ENCODE results near the gene STAT6. TPM values are rescaled to one million over a fixed set of nuclear protein-coding genes. Genes with fewer than 3 reads are reported as not detected.

The STAT6 gene
- total and polyA plus RNA-seq, 2 of the 8 experiments (the other 6 are each of a cell fraction or from before 2014, with no cell fraction given), result 32.9 to 38.7 TPM

- no peaks in the 10 kb centered on the region for H3K9me3 ChIP-seq (ENCODE audit: insufficient read depth in 2 of 2, low read depth in 1 of 2, low read length in 1 of 2)
- H4K8ac ChIP-seq (ENCODE audit: extremely low read depth, insufficient read depth, low read length), result no peak overlapping the region
- H3K4ac ChIP-seq (replicated peaks; ENCODE audit: insufficient read length, low read depth, low read length), result no peak overlapping the region
- no peak overlapping the region for H2AFZ ChIP-seq (ENCODE audit: low read length)
- no peak overlapping the region for H3K23ac ChIP-seq (ENCODE audit: insufficient read length)
- H4K20me1 ChIP-seq (replicated peaks in 1 of 2; ENCODE audit: control insufficient read depth in 1 of 2, insufficient read depth in 2 of 2, low read length in 2 of 2), result peaks cover 9 to 12% of the 10 kb centered on the region in 2 experiments
- no peak overlapping the region for H2BK5ac ChIP-seq (ENCODE audit: low read depth, low read length)
- no peak overlapping the region for H2AK5ac ChIP-seq (ENCODE audit: low read depth, low read length)
- POLR2A ChIA-PET (ENCODE audit: partially characterized antibody), result interaction anchor here (1.1 to 2.9 kb wide), 5 partner anchors 10 to 29 kb away, joined by 3 to 22 read pairs (median 9); partner anchors contain the start of gene LRP1
- H3K4me2 ChIP-seq (ENCODE audit: insufficient read depth in 1 of 2, low read depth in 2 of 2, low read length in 2 of 2), result no peak overlapping the region
- H3K56ac ChIP-seq (replicated peaks; ENCODE audit: insufficient read length, low read depth, low read length), result no peak overlapping the region
- peaks cover 0 to 34% of the 10 kb centered on the region in 2 experiments; a peak in 2 of 4 replicates for H3K79me2 ChIP-seq (ENCODE audit: control insufficient read depth in 1 of 2, insufficient read depth in 2 of 2, low read length in 2 of 2)
- no peak overlapping the region for H2BK120ac ChIP-seq (replicated peaks; ENCODE audit: low read depth, low read length)
- H3K27me3 ChIP-seq (replicated peaks in 1 of 4; ENCODE audit: control insufficient read depth in 3 of 4, extremely low read depth in 1 of 4, insufficient read depth in 3 of 4, low read length in 3 of 4), result no peaks in the 10 kb centered on the region
- DNase-seq (ENCODE audit: low read depth in 1 of 2, low spot score in 2 of 2) (no peak), FAIRE-seq (no peak)
- peaks cover 39 to 62% (median 51%) of the 10 kb centered on the region in 4 experiments for H3K36me3 ChIP-seq (ENCODE audit: control insufficient read depth in 2 of 4, insufficient read depth in 4 of 4, low read length in 3 of 4)
- 95% methylated on average over 6 of the region's 6 CpGs; no CpG with 5 or more reads in 1 of the 2 experiments for WGBS, 2 experiments (ENCODE audit: extremely low coverage in 1 of 2, insufficient coverage in 1 of 2, insufficient read length in 1 of 2, insufficient replicate concordance in 2 of 2, low coverage in 1 of 2, low lambda C conversion rate in 2 of 2, missing lambda C conversion rate in 1 of 2)
- no peak overlapping the region for H2BK12ac ChIP-seq (ENCODE audit: low read depth, low read length)
- H3K27ac ChIP-seq (ENCODE audit: low read depth, low read length), result no peak overlapping the region
- no peak overlapping the region for H4K5ac ChIP-seq (ENCODE audit: insufficient read length, low read depth, low read length)
- no peak overlapping the region for H3K4me3 ChIP-seq (ENCODE audit: extremely low read depth in 1 of 4, insufficient read depth in 2 of 4, low read depth in 3 of 4, low read length in 4 of 4)
- CTCF ChIA-PET (ENCODE audit: partially characterized antibody), result interaction anchor here (0.9 to 4.6 kb wide), 3 partner anchors 15 to 47 kb away, joined by 3 to 29 read pairs (median 3); no protein-coding TSS in a partner anchor
- no peaks in the 10 kb centered on the region for H3K23me2 ChIP-seq (ENCODE audit: low read depth, low read length)
- no peak overlapping the region for H3K14ac ChIP-seq (ENCODE audit: insufficient read length)
- peaks cover 0 to 19% (median 13%) of the 10 kb centered on the region in 4 experiments; a peak in 6 of 7 replicates for H3K4me1 ChIP-seq (replicated peaks in 1 of 4; ENCODE audit: control insufficient read depth in 3 of 4, insufficient read depth in 4 of 4, low read length in 3 of 4)
- no peak overlapping the region for H2BK20ac ChIP-seq (ENCODE audit: low read length)
- H3K79me1 ChIP-seq (ENCODE audit: low read depth, low read length), result peaks cover 11% of the 10 kb centered on the region
- no peak overlapping the region for H3K18ac ChIP-seq (ENCODE audit: extremely low read depth, low read length)
- H4K91ac ChIP-seq (replicated peaks; ENCODE audit: insufficient read length, low read length), result no peak overlapping the region
- no peak overlapping the region for H3K9ac ChIP-seq (replicated peaks in 1 of 4; ENCODE audit: extremely low read depth in 1 of 4, low read depth in 3 of 4, low read length in 3 of 4)
- no peak overlapping the region for H2BK15ac ChIP-seq (ENCODE audit: low read length)
- TF ChIP-seq SP1 (IDR thresholded peaks at IDR 0.05; ENCODE audit: low read depth, low read length), result no peak
- TF ChIP-seq YY1 (IDR thresholded peaks at IDR 0.05; ENCODE audit: low read depth, low read length), result no peak
- no peak for TF ChIP-seq TBP (IDR thresholded peaks at IDR 0.05; ENCODE audit: low read depth, low read length)
These were observed 28.9 kb upstream of the STAT6 start for GRCh38 chr12:57139796-57140649.

All from H1 (cell line).